Stimulated activated CD8-positive, alpha-beta memory T cell treated with anti-CD3 and anti-CD28 coated beads, Interleukin-7, amount 100 ng/mL, for 48 hours (primary cell): ENCODE measurements around the gene SH3RF1.
"Not testable (repeated sequence)": the region's sequence is repeated elsewhere in the genome, so short reads cannot be mapped to it uniquely, and the experiment has no call there.

Source experiments
- DNase-seq, 2 donors: peaks; one replicate each; pipeline ENCODE4 v3.0.0-alpha.2; 2020; ENCODE audit warnings: low read depth in 1 of 2; ENCODE audit errors: extremely low read depth in 1 of 2

SH3RF1 gene

GRCh38 chr4:169229571-169230028, 41.2 kb downstream of the SH3RF1 start:
- DNase-seq: no peak

DNA sequence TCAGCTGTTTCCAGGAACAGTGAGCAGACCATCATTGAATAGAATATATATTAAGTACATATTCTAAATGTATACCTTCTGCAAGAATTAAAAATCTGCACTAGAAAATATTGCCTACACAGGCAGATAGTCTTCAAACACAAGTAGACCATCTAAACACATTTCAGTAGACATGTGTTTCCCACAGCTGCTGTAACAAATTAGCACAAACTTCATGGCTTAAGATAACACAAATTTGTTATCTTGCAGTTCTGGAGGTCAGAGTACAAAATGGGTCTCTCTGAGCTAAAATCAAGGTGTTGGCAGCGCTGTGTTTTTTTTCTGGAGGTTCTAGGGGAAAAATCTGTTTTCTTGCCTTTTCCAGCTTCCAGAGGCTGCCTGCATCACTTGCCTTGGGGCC, 42.7 kb downstream of the SH3RF1 start:
- no peak for DNase-seq

- no peak for DNase-seq
These were observed 44.2 kb downstream of the SH3RF1 start for GRCh38 chr4:169226565-169226964.

DNA sequence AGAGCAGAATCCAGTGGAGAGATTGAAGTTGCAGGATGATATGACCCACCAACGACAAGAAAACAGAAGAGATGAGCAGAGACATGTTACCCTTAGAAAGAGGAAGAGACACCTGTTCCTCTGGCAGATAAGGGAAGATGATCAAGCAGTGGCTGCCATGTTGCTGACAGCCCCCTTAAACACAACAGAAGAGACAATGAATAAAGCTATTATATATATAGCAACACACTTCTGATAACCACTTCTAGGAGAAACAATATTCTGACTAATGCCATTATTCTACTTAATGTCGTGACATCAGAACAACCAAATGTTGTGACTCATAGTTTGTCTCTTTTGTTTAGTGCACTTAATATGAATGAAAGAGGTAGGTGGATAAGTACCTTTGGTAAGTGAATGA, 44.9 kb downstream of the SH3RF1 start:
- no peak for DNase-seq

GRCh38 chr4:169225058-169225751, 45.6 kb downstream of the SH3RF1 start:
- no peak for DNase-seq

DNA sequence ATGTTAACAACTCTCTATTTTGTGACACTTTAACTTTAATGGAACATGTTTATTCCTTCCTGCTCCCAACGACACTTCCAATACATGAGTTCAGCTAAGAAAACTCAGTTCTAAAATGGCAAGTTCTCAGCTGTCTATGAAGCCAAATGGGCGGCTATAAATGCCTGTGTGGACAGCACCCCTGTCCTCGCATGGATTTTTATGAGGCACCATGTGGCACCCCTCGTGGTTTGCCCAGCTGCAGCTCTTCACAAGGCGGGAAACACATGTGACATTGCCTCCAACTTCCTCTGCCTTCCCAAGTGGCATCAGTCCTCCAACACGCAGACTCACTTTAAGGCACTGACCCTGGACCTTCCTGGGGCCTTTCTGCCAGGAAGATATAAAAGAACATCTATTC, 48.0 kb downstream of the SH3RF1 start:
- no peak for DNase-seq

DNA sequence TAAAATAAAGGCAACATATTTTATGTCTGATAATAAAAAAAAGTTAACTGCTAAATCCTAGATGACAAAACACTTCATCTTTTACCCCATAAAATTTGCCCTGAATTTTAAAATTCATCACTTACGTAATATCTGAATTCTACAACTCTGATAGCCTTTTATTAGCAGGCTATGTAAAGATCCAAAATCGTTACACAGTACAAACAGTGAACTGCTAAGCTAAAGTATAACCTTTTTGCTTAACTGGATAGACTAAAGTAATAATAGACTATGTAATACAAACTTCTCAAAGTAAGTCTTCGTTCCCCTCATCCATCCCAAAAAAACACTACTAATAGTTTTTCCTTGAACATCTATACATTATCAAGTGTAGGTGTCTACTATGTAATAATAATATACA, 49.1 kb downstream of the SH3RF1 start:
- no peak for DNase-seq

GRCh38 chr4:169220854-169221411, 49.8 kb downstream of the SH3RF1 start:
- no peak for DNase-seq

GRCh38 chr4:169220447-169220846, 50.3 kb downstream of the SH3RF1 start:
- no peak for DNase-seq

- DNase-seq: no peak
These were observed 51.3 kb downstream of the SH3RF1 start for GRCh38 chr4:169219440-169219839.

- DNase-seq: no peak
These were observed 55.1 kb downstream of the SH3RF1 start for GRCh38 chr4:169215656-169216055.

DNA sequence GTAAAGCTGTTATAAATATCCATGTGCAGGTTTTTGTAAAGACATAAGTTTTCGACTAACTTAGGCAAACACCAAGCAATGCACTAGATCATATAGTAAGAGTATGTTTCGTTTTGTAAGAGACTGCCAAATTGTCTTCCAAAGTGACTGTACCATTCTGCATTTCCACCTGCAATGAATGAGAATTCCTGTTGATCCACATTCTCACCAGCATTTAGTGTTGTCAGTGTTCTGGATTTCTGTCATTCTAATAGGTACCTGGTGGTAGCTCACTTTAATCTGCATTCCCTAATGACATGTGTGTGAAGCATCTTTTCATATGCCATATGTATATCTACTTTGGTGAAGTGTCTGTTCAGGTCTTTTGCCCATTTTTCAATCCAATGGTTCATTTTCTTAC, 57.8 kb downstream of the SH3RF1 start:
- no peak for DNase-seq

DNA sequence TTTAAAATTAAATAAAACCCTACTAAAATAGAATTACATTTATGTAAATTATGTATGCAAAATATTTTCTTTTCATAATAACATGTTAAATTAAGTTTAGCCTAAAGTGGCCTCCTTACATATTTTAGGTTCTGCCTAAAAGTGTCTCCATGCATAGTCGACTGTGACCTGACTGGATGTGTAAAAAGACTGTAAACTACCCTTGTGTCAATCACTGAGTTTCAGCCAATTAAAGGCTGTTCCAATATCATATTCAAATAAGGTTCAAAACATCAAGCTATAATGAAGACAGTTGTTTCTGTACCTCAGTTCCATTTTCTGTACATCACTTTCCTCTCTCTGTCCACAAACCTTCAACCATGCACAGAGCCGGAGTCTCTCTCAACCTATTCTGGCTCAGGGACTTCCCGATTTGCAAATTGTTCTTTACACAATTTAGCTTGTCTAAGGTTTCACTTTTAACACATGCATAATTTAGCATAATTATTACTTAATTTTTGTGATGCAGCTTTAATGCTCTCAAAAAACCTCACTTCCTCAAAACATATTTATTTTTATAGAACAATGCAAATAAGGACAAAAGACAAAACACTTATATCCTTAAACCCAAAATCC, 60.1 kb downstream of the SH3RF1 start:
- no peak for DNase-seq

DNA sequence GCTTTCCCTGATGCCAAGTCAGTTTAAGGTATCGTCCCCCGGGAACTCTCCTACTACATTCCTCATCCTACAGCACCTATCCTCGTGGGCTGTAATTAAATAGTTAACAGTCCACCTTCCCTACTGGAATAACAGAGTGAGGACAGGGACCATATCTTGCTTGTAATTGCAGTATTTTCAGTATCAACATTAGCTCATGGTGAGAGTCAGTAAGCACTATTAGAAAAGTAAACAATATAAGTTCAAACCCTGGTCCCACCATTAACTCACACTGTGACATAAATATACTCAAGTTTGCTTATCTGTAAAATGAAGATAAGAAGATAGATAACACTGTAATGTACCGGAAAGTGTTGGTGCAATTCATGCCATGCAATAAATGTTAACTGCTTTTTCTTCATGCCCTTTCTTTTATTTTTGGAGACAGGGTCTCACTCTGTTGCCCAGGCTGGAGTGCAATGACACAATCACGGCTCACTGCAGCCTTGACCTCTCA, 61.3 kb downstream of the SH3RF1 start:
- DNase-seq: no peak

- DNase-seq: no peak
These were observed 62.2 kb downstream of the SH3RF1 start for GRCh38 chr4:169208516-169208915.

GRCh38 chr4:169208090-169208455, 62.7 kb downstream of the SH3RF1 start:
- DNase-seq: no peak

DNA sequence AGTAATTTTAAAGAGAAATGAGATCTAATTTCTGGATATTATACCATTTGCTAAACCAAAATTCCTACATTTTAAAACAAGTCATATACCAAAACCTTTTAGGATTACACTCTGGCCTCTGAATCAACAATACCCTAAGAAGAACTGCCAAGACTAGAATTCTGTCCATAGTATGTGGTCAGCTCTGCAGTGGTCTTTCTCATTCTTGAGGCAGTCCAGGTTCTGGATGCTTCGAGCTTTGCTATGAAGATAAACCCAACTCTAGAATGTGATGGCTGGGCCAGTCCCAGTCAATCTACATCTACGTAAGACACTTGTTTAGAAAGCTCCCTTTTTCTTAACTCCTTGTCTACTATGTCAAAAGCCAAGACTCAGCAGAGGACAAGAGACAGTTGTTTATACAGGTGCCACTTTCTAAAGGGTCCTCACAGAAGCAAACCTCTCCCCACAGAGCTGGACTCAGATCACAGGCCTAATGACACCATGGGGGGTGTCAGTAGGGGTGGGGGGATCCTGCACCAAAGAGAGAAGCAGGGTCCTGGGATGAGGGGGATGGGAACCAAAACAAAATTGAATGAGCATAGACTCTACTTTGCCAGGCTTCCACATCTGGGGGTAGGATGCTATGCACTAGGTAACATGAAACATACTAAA, 63.2 kb downstream of the SH3RF1 start:
- DNase-seq: no peak

DNA sequence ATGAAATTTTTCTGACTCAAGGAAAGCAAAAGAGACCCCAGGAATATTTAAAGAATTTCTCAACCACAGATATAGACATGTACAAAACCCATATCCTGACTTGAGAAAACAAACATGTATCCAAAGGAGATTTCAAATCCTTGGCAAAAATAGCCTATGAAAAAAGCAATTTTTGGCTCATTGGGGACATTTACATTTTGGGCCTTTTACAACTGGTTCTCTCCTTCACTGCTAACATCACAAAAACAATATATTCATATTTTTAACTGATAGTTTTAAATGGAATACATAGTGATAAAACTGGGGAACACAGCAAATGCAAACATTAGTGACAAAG, 65.0 kb downstream of the SH3RF1 start:
- no peak for DNase-seq

DNA sequence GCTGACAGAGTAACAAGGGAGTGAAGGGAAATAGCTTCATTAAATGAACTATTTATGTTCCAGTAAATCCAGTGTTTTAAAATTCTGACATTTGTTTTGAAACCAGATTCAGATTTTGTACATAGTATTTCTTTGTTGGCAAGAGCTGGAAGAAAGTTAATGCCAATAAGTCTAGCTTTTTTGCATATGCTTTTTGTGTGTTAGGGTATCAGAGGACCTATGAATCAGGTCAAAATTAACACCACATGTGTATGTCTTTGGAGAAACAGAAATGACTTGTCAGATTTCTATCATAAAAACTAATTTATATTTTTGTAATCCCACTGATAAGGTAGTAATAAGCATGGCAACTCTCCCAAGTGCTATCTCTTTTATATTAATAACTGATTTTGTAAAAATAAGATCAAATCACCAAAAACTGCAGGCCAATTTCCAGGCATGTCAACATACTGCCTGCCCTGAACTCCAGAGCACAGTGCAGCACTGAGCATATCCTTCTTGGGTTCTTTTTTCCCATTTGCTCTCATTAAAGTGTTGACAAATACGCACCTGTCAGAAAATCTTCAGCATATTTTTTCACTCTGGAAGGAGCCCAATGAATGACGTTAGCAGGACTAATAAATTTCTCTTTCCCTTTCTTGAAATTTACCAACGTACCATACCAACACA, 65.5 kb downstream of the SH3RF1 start:
- DNase-seq: no peak

- no peak for DNase-seq
These were observed 66.9 kb downstream of the SH3RF1 start for GRCh38 chr4:169203891-169204290.

- not testable (repeated sequence) for DNase-seq
These were observed 67.5 kb downstream of the SH3RF1 start for GRCh38 chr4:169203278-169203677.
